Heart left ventricle (tissue), 16 donors: Measurements from ENCODE around the gene RNF175. TPM values are rescaled to one million over a fixed set of nuclear protein-coding genes. Genes with fewer than 3 reads are reported as not detected.
A peak's percentile ranks its signal among the peaks of the same experiment; 100 is the strongest.

Source experiments
- ATAC-seq, 4 donors: fragments of 200-7000 bp; cut with Tn5 transposase; one replicate each; pipeline ENCODE4 v1.9.1; 2020 to 2022; ENCODE audit warnings: moderate library complexity in 4 of 4, mild to moderate bottlenecking in 3 of 4, moderate number of reproducible peaks in 1 of 4
- DNase-seq, 5 donors: peaks; one replicate each; pipeline ENCODE4 v3.0.0-alpha.2; 2020
- H3K27ac ChIP-seq, 12 donors: fragments of 200-600 bp; sonication (generic) in 4 of 12; one replicate each; pipeline versions ENCODE4 v1.5.0 to v1.8.0; 2016 to 2022; ENCODE audit warnings: mild to moderate bottlenecking in 2 of 12
- H3K27me3 ChIP-seq, 9 donors: fragments of 200-600 bp; sonication (generic) in 2 of 9; one replicate each; pipeline versions ENCODE4 v1.5.1 to v1.8.0; 2016 to 2022; ENCODE audit warnings: mild to moderate bottlenecking in 3 of 9
- H3K36me3 ChIP-seq, 9 donors: fragments of 200-600 bp; sonication (generic) in 2 of 9; one replicate each; pipeline versions ENCODE4 v1.5.0 to v1.8.0; 2018 to 2022; ENCODE audit warnings: mild to moderate bottlenecking in 2 of 9
- H3K4me1 ChIP-seq, 12 donors: fragments of 200-600 bp; sonication (generic) in 4 of 12; one replicate each; pipeline versions ENCODE4 v1.5.0 to v1.8.0; 2016 to 2022; ENCODE audit warnings: mild to moderate bottlenecking in 3 of 12
- H3K4me3 ChIP-seq, 12 donors: fragments of 200-600 bp; sonication (generic) in 4 of 12; one replicate each; pipeline versions ENCODE4 v1.5.0 to v1.8.0; 2017 to 2022; ENCODE audit warnings: mild to moderate bottlenecking in 9 of 12, moderate library complexity in 4 of 12
- H3K9me3 ChIP-seq, 12 donors: fragments of 200-600 bp; sonication (generic) in 4 of 12; one replicate each; pipeline versions ENCODE4 v1.5.0 to v1.8.0; 2016 to 2022; ENCODE audit warnings: mild to moderate bottlenecking in 1 of 12
- POLR2A ChIP-seq, 2 donors: fragments of 450-650 bp; IDR thresholded peaks; one replicate each; pipeline ENCODE4 v1.6.1; 2017; ENCODE audit warnings: antibody characterized with exemption in 2 of 2, mild to moderate bottlenecking in 2 of 2, moderate library complexity in 2 of 2
- WGBS, 4 donors: extraction: QIAGEN DNeasy Blood & Tissue Kit in 2 of 4; methylation state at CpG; one replicate each; pipeline versions ENCODE4 v1.1.5 to v1.1.7; 2013 to 2018; 5-methylcytosine and 5-hydroxymethylcytosine counted together
- intact Hi-C, 10 donors: fragments of 100-400 bp; cut with DNase I; formaldehyde crosslinking; loops; one replicate each; pipeline versions ENCODE4 v1.11.1 to v1.14.2; 2022
- polyA plus RNA-seq, 2 donors: library from polyadenylated mRNA; stranded (reverse); fragments of 200-250 nt; gene quantifications; one replicate each; pipeline ENCODE4 v1.2.3, GENCODE V29; 2013
- total RNA-seq, 9 donors: library from RNA; depleted of rRNA in 2 of 9; stranded (reverse); fragments of >200 nt in 2 of 9; fragmentation: NEBNext Ultra II Directional in 3 of 9; extraction: Animal tissue kit (Norgen Biotek cat#: 25700) in 3 of 9; gene quantifications; one replicate each; pipeline versions ENCODE4 v1.1.0 to v1.2.4, GENCODE V29; 2016 to 2023
- TF ChIP-seq, protein P1 (sequence below), 12 donors: fragments of 200-600 bp; sonication (generic) in 4 of 12; IDR thresholded peaks; one replicate each; pipeline versions ENCODE4 v1.5.0 to v1.8.0; 2018 to 2022; ENCODE audit warnings: antibody characterized with exemption in 12 of 12, mild to moderate bottlenecking in 5 of 12
- donor health status: ischemic (EF 13 %, LVEDD 7.1; RV severe dilation, severe dysfunction).
- donor health status: healthy with polysubstance abuse.
- donor health status: DM: no; HTN: yes; CAD: no.
- donor health status: DM: no; HTN: no; CAD: no.
- donor health status: ischemic (EF 25% LVEDD 6.9; RV normal size, moderate dysfunction).
- donor health status: ischemic (EF 25% LVEDD 5.7; RV mildly dilated, moderate dysfunction).
- donor health status: healthy.
- donor health status: DM: yes; HTN: yes; CAD: no.
- donor health status: ischemic (EF 35%, LVEDD 5.7; RV mildly dilated, moderate dysfunction).
- donor health status: nonischemic (EF 11% LVEDD 7.7; RV severe dilation, severe dysfunction).
- donor health status: DM: yes; HTN: yes; CAD: no.
- donor health status: PGD.
- donor health status: ischemic (EF 29% LVEDD 5.4; RV normal size, mild dysfunction).
- donor health status: nonischemic (EF 23%, LVEDD 6.1; RV moderate dilation, normal function).

Gene RNF175
- total and polyA plus RNA-seq, 11 donors: 0.16 to 1.1 (median 0.55) TPM; not detected in 1

DNA sequence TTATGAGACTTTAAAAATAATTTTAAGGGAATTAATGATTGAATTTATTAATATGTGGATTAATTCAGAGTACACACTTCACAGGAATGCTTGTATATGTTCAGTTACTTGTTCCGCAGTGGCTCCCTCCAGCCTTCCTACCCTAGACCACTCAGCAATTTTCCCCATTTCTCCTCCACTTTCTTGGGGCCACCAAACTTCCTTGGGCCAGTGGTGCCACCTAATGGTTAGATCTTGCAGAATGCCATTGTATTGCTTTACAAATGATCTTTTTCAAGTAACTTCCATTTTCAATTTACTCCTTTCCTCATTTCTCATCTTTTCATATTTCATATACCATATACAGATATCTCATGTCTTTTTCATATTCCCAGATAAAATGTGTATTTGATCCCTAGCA lies 3.6 kb upstream of the RNF175 start:
- ATAC-seq (no peak), DNase-seq (no peak)
- TF ChIP-seq, protein P1, sequence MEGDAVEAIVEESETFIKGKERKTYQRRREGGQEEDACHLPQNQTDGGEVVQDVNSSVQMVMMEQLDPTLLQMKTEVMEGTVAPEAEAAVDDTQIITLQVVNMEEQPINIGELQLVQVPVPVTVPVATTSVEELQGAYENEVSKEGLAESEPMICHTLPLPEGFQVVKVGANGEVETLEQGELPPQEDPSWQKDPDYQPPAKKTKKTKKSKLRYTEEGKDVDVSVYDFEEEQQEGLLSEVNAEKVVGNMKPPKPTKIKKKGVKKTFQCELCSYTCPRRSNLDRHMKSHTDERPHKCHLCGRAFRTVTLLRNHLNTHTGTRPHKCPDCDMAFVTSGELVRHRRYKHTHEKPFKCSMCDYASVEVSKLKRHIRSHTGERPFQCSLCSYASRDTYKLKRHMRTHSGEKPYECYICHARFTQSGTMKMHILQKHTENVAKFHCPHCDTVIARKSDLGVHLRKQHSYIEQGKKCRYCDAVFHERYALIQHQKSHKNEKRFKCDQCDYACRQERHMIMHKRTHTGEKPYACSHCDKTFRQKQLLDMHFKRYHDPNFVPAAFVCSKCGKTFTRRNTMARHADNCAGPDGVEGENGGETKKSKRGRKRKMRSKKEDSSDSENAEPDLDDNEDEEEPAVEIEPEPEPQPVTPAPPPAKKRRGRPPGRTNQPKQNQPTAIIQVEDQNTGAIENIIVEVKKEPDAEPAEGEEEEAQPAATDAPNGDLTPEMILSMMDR (IDR thresholded peaks at IDR 0.05): peak in 1 of 12 donors; percentile 20
- TF ChIP-seq POLR2A (IDR thresholded peaks at IDR 0.05): no peak
- H3K27me3 ChIP-seq: peaks cover 0 to 44% (median 16%) of the 10 kb centered on the region in 9 donors
- no peaks in the 10 kb centered on the region for H3K9me3 ChIP-seq
- intact Hi-C loops: no loop called here
- 92 to 100% (median 94%) methylated on average over 1 of the region's 1 CpG for WGBS, 4 donors
- no peak overlapping the region for H3K27ac ChIP-seq
- no peak overlapping the region for H3K4me3 ChIP-seq
- peaks cover 0 to 12% (median 2%) of the 10 kb centered on the region in 12 donors for H3K4me1 ChIP-seq
- no peaks in the 10 kb centered on the region for H3K36me3 ChIP-seq

DNA sequence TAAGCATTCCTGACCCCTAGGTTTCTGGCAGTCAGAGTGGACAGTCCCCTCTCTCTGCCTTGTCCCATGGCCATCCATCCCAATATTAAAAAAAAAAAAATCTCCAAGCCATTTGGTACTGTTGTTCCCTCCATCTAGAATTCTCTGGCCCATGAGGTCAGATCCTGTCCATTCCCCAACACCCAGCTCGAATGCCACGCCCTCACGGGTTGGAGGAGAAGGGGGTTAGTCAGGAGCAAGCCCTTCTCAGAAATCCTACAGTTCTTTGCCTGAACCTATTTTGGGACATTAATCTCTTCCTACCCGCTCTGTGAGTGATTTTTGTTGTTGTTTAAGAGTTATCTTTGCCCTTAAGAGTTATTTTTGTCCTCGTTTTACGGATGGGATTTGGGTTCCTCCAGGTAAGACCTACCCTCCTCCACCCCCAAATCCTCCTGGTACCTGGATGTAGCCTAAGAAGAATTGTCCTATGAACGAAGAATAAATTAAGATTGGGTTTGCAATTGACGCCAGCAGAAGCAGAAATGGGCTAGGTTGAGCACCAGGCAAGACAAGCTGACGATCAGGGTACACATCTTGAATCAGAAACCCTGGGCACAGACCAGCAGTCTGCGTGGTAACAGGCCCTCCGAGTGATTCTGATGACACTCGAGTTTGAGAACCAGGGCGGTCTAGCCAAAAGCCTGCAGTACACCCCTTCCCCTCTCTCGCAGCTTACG lies 977 bp downstream of the RNF175 start:
- H3K27ac ChIP-seq: no peak overlapping the region
- intact Hi-C loops: loop anchor here in 1 of 10 donors (10.0 kb wide), 1 partner anchor 414 kb away; the partner anchor contains the start of gene MND1
- ATAC-seq: no peak
- peaks cover 0 to 56% (median 17%) of the 10 kb centered on the region in 9 donors for H3K27me3 ChIP-seq
- WGBS, 4 donors: 41 to 50% (median 46%) methylated on average over 15 of the region's 15 CpGs
- peaks cover 0 to 12% (median 0%) of the 10 kb centered on the region in 12 donors for H3K9me3 ChIP-seq
- peaks cover 0 to 12% (median 2%) of the 10 kb centered on the region in 12 donors for H3K4me1 ChIP-seq
- peak overlapping the region in 10 of 12 donors; percentile 29 to 61 (median 54) for H3K4me3 ChIP-seq
- no peak for DNase-seq
- TF ChIP-seq, protein P1 (IDR thresholded peaks at IDR 0.05): no peak
- no peak for TF ChIP-seq POLR2A (IDR thresholded peaks at IDR 0.05)
- H3K36me3 ChIP-seq: no peaks in the 10 kb centered on the region

DNA sequence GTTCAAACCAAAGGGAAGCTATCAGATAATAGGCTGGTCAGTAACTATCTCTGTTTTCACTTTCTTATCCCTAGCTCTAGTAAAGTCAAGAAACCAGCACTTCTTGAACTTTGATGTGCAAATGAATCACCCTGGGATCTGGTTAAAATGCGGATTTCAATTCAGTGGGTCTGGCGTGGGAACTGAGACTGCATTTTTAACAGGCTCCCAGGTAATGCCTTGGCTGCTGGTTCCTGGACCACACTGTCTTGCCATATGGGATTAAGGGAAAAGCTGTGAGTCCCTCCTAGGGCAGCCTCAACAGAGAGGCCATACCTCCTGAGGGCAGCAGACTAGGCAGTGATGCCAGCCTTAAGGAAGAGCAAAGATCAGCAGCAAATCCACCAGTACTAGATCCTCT lies 1.7 kb downstream of the RNF175 start:
- H3K4me3 ChIP-seq: no peak overlapping the region
- no peak for TF ChIP-seq POLR2A (IDR thresholded peaks at IDR 0.05)
- TF ChIP-seq, protein P1 (IDR thresholded peaks at IDR 0.05): no peak
- WGBS, 4 donors: 88 to 93% (median 91%) methylated on average over 2 of the region's 2 CpGs
- no peaks in the 10 kb centered on the region for H3K36me3 ChIP-seq
- ATAC-seq: no peak
- H3K9me3 ChIP-seq: peaks cover 0 to 12% (median 0%) of the 10 kb centered on the region in 12 donors
- H3K27me3 ChIP-seq: peaks cover 0 to 56% (median 17%) of the 10 kb centered on the region in 9 donors
- H3K27ac ChIP-seq: no peak overlapping the region
- DNase-seq: no peak
- peaks cover 0 to 12% (median 2%) of the 10 kb centered on the region in 12 donors for H3K4me1 ChIP-seq
- intact Hi-C loops: loop anchor here in 1 of 10 donors (10.0 kb wide), 1 partner anchor 413 kb away; the partner anchor contains the start of gene MND1

DNA sequence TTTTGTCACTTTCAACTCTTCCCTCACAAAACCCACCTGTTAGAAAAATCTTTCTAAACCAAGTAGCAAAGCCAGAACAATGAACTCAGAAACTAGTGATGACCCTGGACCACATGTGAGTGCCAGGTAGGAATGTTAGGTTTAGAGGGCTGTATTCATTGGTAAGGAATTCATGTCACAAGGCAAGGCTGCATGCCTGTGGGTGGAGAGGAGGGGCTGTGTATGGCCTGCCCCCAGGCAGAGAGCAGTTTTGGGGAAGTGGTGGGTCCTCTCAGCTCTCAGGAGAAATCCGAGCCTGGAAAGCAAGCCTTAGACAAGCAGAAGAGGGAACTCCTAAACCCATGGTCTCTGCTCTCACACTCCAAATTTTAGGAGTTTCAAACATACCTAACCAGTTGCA lies 2.4 kb downstream of the RNF175 start:
- Histone ChIP-seq H3K27ac (no peak overlapping the region), H3K27me3 (peaks cover 0 to 56% (median 17%) of the 10 kb centered on the region in 9 donors), H3K4me1 (peaks cover 0 to 12% (median 2%) of the 10 kb centered on the region in 12 donors), H3K36me3 (no peaks in the 10 kb centered on the region), H3K9me3 (peaks cover 0 to 12% (median 0%) of the 10 kb centered on the region in 12 donors), H3K4me3 (no peak overlapping the region)
- ATAC-seq (no peak), DNase-seq (no peak)
- intact Hi-C loops: loop anchor here in 1 of 10 donors (10.0 kb wide), 1 partner anchor 413 kb away; the partner anchor contains the start of gene MND1
- 56 to 91% (median 69%) methylated on average over 1 of the region's 1 CpG for WGBS, 4 donors
- TF ChIP-seq, protein P1 (IDR thresholded peaks at IDR 0.05): no peak
- no peak for TF ChIP-seq POLR2A (IDR thresholded peaks at IDR 0.05)
